Measurements from ENCODE around the gene DEFB112. TPM values are rescaled to one million over a fixed set of nuclear protein-coding genes. Genes with fewer than 3 reads are reported as not detected.

The DEFB112 gene
- total and polyA plus RNA-seq, 9 of the 15 experiments (the other 6 are each of a cell fraction or from before 2014, with no cell fraction given): not detected

GRCh38 chr6:50030777-50031562 lies 18.8 kb downstream of the DEFB112 start (continued):
- TF ChIP-seq CHAMP1 (IDR thresholded peaks at IDR 0.05) (0 out of 2 replicates have a peak, but pooled peaks have one; percentile 10), EWSR1 (IDR thresholded peaks at IDR 0.05; ENCODE audit: borderline replicate concordance, low read depth, partially characterized antibody) (no peak), ZNF76 (CRISPR knock-in tag; IDR thresholded peaks at IDR 0.05; ENCODE audit: borderline replicate concordance) (no peak), ZNF77 (CRISPR knock-in tag; IDR thresholded peaks at IDR 0.05) (no peak), NFE2 (IDR thresholded peaks at IDR 0.05; ENCODE audit: low read depth) (no peak), ATF1 (CRISPR knock-in tag; IDR thresholded peaks at IDR 0.05) (no peak), ATF1 (tag; IDR thresholded peaks at IDR 0.05) (peak; percentile 59), EGR1 (conservative IDR thresholded peaks at IDR 0.05) (no peak), ZNF518B (CRISPR knock-in tag; IDR thresholded peaks at IDR 0.05) (no peak), NUFIP1 (IDR thresholded peaks at IDR 0.05; ENCODE audit: partially characterized antibody) (no peak), MED1 (CRISPR knock-in tag; IDR thresholded peaks at IDR 0.05; ENCODE audit: borderline replicate concordance) (no peak), REST (IDR thresholded peaks at IDR 0.05; ENCODE audit: borderline replicate concordance) (peak; percentile 79), REST (CRISPR knock-in tag; IDR thresholded peaks at IDR 0.05; ENCODE audit: low read depth) (no peak), XRCC3 (IDR thresholded peaks at IDR 0.05) (no peak)
